ENCODE results near the gene PGM1. TPM values are rescaled to one million over a fixed set of nuclear protein-coding genes. Genes with fewer than 3 reads are reported as not detected.

PGM1 gene
- total and polyA plus RNA-seq, 2 of the 13 experiments (the other 11 are each of a cell fraction or from before 2014, with no cell fraction given), result 51.6 to 105 TPM

DNA sequence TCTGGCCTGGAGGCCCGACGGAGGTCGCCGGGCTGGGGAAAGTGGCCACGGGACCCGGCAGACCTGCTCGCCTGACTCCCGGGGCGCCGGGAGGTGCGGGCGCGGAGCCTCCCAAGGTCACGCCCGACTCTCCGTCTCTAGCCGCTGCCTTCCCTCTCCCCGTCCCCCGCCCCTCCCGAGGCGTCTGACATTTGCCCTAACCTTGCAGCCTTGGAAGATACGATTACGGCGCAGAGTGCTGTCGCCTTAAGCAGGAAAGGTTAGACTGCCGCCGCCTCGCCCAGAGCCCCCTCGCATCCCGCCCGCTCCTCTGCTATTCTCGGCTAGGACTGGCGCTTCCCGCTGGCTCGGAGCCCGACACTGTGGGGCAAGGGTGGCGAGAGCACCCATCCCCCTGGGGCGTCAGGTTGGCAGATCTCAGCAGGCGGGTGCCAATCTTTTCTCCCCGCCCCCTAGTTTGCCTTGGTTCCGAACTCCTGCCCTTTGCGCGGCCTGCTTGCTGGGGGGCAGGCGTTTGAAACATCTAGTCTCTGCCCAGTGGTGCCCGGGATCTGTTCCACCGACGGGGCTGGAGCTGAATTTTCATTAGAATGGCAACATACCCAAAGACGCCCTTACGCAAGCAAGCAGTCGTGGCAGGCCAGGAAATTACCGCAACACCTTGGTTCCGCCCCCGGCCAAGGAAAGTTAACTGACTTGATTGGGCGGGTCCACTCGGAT is 835 bp downstream of the PGM1 start (continued):
- TF ChIP-seq ZNF773 (CRISPR knock-in tag; IDR thresholded peaks at IDR 0.05; ENCODE audit: borderline replicate concordance) (no peak), IKZF4 (CRISPR knock-in tag; IDR thresholded peaks at IDR 0.05; ENCODE audit: borderline replicate concordance, low read depth, not compliant biosample characterization) (peak; percentile 52), EP300 (IDR thresholded peaks at IDR 0.05; ENCODE audit: low read depth in 2 of 2, low read length in 2 of 2) (no peak), EP300 (CRISPR knock-in tag; IDR thresholded peaks at IDR 0.05; ENCODE audit: borderline replicate concordance) (no peak), ZNF501 (CRISPR knock-in tag; IDR thresholded peaks at IDR 0.05) (no peak), SCMH1 (CRISPR knock-in tag; IDR thresholded peaks at IDR 0.05; ENCODE audit: borderline replicate concordance) (no peak), HIVEP1 (CRISPR knock-in tag; IDR thresholded peaks at IDR 0.05) (no peak), HNF4G (IDR thresholded peaks at IDR 0.05; ENCODE audit: borderline replicate concordance, low read depth, low read length) (no peak), HNF4G (CRISPR knock-in tag; IDR thresholded peaks at IDR 0.05; ENCODE audit: borderline replicate concordance, low read depth) (no peak), NFYB (CRISPR knock-in tag; IDR thresholded peaks at IDR 0.05) (no peak), TBP (CRISPR knock-in tag; IDR thresholded peaks at IDR 0.05) (no peak), HNRNPH1 (optimal IDR thresholded peaks at IDR 0.05; ENCODE audit: low read depth, low read length) (no peak), SRSF9 (IDR thresholded peaks at IDR 0.05; ENCODE audit: borderline replicate concordance, insufficient read depth, low read depth, low read length, poor library complexity, severe bottlenecking) (no peak), ZNF468 (CRISPR knock-in tag; IDR thresholded peaks at IDR 0.05) (no peak), JDP2 (CRISPR knock-in tag; IDR thresholded peaks at IDR 0.05; ENCODE audit: borderline replicate concordance) (no peak), AKAP8 (CRISPR knock-in tag; IDR thresholded peaks at IDR 0.05) (no peak)
- TF ChIP-seq, protein P1, sequence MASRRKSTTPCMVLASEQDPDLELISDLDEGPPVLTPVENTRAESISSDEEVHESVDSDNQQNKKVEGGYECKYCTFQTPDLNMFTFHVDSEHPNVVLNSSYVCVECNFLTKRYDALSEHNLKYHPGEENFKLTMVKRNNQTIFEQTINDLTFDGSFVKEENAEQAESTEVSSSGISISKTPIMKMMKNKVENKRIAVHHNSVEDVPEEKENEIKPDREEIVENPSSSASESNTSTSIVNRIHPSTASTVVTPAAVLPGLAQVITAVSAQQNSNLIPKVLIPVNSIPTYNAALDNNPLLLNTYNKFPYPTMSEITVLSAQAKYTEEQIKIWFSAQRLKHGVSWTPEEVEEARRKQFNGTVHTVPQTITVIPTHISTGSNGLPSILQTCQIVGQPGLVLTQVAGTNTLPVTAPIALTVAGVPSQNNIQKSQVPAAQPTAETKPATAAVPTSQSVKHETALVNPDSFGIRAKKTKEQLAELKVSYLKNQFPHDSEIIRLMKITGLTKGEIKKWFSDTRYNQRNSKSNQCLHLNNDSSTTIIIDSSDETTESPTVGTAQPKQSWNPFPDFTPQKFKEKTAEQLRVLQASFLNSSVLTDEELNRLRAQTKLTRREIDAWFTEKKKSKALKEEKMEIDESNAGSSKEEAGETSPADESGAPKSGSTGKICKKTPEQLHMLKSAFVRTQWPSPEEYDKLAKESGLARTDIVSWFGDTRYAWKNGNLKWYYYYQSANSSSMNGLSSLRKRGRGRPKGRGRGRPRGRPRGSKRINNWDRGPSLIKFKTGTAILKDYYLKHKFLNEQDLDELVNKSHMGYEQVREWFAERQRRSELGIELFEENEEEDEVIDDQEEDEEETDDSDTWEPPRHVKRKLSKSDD (CRISPR knock-in tag; IDR thresholded peaks at IDR 0.05; ENCODE audit: low read depth), result no peak
- TF ChIP-seq, protein P2, sequence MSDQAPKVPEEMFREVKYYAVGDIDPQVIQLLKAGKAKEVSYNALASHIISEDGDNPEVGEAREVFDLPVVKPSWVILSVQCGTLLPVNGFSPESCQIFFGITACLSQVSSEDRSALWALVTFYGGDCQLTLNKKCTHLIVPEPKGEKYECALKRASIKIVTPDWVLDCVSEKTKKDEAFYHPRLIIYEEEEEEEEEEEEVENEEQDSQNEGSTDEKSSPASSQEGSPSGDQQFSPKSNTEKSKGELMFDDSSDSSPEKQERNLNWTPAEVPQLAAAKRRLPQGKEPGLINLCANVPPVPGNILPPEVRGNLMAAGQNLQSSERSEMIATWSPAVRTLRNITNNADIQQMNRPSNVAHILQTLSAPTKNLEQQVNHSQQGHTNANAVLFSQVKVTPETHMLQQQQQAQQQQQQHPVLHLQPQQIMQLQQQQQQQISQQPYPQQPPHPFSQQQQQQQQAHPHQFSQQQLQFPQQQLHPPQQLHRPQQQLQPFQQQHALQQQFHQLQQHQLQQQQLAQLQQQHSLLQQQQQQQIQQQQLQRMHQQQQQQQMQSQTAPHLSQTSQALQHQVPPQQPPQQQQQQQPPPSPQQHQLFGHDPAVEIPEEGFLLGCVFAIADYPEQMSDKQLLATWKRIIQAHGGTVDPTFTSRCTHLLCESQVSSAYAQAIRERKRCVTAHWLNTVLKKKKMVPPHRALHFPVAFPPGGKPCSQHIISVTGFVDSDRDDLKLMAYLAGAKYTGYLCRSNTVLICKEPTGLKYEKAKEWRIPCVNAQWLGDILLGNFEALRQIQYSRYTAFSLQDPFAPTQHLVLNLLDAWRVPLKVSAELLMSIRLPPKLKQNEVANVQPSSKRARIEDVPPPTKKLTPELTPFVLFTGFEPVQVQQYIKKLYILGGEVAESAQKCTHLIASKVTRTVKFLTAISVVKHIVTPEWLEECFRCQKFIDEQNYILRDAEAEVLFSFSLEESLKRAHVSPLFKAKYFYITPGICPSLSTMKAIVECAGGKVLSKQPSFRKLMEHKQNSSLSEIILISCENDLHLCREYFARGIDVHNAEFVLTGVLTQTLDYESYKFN (CRISPR knock-in tag; conservative IDR thresholded peaks at IDR 0.05), result peak; percentile 38; the same call in 1 of the 2 replicates
- TF ChIP-seq, protein P3, sequence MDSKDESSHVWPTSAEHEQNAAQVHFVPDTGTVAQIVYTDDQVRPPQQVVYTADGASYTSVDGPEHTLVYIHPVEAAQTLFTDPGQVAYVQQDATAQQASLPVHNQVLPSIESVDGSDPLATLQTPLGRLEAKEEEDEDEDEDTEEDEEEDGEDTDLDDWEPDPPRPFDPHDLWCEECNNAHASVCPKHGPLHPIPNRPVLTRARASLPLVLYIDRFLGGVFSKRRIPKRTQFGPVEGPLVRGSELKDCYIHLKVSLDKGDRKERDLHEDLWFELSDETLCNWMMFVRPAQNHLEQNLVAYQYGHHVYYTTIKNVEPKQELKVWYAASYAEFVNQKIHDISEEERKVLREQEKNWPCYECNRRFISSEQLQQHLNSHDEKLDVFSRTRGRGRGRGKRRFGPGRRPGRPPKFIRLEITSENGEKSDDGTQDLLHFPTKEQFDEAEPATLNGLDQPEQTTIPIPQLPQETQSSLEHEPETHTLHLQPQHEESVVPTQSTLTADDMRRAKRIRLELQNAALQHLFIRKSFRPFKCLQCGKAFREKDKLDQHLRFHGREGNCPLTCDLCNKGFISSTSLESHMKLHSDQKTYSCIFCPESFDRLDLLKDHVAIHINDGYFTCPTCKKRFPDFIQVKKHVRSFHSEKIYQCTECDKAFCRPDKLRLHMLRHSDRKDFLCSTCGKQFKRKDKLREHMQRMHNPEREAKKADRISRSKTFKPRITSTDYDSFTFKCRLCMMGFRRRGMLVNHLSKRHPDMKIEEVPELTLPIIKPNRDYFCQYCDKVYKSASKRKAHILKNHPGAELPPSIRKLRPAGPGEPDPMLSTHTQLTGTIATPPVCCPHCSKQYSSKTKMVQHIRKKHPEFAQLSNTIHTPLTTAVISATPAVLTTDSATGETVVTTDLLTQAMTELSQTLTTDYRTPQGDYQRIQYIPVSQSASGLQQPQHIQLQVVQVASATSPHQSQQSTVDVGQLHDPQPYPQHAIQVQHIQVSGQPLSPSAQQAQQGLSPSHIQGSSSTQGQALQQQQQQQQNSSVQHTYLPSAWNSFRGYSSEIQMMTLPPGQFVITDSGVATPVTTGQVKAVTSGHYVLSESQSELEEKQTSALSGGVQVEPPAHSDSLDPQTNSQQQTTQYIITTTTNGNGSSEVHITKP (CRISPR knock-in tag; IDR thresholded peaks at IDR 0.05; ENCODE audit: low read depth), result peak; percentile 47; the same call in 1 of the 2 replicates

All from HepG2 (cell line).